ENCODE data around the gene HOXA6.

- TF ChIP-seq, protein P1, sequence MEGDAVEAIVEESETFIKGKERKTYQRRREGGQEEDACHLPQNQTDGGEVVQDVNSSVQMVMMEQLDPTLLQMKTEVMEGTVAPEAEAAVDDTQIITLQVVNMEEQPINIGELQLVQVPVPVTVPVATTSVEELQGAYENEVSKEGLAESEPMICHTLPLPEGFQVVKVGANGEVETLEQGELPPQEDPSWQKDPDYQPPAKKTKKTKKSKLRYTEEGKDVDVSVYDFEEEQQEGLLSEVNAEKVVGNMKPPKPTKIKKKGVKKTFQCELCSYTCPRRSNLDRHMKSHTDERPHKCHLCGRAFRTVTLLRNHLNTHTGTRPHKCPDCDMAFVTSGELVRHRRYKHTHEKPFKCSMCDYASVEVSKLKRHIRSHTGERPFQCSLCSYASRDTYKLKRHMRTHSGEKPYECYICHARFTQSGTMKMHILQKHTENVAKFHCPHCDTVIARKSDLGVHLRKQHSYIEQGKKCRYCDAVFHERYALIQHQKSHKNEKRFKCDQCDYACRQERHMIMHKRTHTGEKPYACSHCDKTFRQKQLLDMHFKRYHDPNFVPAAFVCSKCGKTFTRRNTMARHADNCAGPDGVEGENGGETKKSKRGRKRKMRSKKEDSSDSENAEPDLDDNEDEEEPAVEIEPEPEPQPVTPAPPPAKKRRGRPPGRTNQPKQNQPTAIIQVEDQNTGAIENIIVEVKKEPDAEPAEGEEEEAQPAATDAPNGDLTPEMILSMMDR (IDR thresholded peaks at IDR 0.05; ENCODE audit: low read depth, low read length, missing input control), result no peak
- TF ChIP-seq, protein P2, sequence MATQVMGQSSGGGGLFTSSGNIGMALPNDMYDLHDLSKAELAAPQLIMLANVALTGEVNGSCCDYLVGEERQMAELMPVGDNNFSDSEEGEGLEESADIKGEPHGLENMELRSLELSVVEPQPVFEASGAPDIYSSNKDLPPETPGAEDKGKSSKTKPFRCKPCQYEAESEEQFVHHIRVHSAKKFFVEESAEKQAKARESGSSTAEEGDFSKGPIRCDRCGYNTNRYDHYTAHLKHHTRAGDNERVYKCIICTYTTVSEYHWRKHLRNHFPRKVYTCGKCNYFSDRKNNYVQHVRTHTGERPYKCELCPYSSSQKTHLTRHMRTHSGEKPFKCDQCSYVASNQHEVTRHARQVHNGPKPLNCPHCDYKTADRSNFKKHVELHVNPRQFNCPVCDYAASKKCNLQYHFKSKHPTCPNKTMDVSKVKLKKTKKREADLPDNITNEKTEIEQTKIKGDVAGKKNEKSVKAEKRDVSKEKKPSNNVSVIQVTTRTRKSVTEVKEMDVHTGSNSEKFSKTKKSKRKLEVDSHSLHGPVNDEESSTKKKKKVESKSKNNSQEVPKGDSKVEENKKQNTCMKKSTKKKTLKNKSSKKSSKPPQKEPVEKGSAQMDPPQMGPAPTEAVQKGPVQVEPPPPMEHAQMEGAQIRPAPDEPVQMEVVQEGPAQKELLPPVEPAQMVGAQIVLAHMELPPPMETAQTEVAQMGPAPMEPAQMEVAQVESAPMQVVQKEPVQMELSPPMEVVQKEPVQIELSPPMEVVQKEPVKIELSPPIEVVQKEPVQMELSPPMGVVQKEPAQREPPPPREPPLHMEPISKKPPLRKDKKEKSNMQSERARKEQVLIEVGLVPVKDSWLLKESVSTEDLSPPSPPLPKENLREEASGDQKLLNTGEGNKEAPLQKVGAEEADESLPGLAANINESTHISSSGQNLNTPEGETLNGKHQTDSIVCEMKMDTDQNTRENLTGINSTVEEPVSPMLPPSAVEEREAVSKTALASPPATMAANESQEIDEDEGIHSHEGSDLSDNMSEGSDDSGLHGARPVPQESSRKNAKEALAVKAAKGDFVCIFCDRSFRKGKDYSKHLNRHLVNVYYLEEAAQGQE (IDR thresholded peaks at IDR 0.05), result no peak
- no peak for TF ChIP-seq HNF4G (IDR thresholded peaks at IDR 0.05)
- no peak for TF ChIP-seq TAF1 (conservative IDR thresholded peaks at IDR 0.05)
- no peak for TF ChIP-seq MAX (IDR thresholded peaks at IDR 0.05)
- TF ChIP-seq EGR1 (IDR thresholded peaks at IDR 0.05; ENCODE audit: low read depth in 2 of 2), result no peak
- TF ChIP-seq FOXA1 (IDR thresholded peaks at IDR 0.05), result no peak
- no peak for TF ChIP-seq GABPA (IDR thresholded peaks at IDR 0.05 in 1 of 2, conservative IDR thresholded peaks at IDR 0.05 in 1 of 2)
- TF ChIP-seq YY1 (IDR thresholded peaks at IDR 0.05), result no peak
- TF ChIP-seq RXRA (IDR thresholded peaks at IDR 0.05), result no peak
- no peak for TF ChIP-seq RAD21 (IDR thresholded peaks at IDR 0.05)
- TF ChIP-seq, protein P3, sequence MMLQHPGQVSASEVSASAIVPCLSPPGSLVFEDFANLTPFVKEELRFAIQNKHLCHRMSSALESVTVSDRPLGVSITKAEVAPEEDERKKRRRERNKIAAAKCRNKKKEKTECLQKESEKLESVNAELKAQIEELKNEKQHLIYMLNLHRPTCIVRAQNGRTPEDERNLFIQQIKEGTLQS (IDR thresholded peaks at IDR 0.05), result no peak
These were observed 18.5 kb downstream of the HOXA6 start for GRCh38 chr7:27128776-27129728.
